Uterus (tissue), 2 donors: ENCODE results near the gene ARHGDIB.

ENCODE experiments used
- POLR2A ChIP-seq, 2 donors: fragments of 450-650 bp; IDR thresholded peaks; one replicate each; pipeline ENCODE4 v1.6.1; 2016; ENCODE audit warnings: antibody characterized with exemption in 2 of 2, mild to moderate bottlenecking in 1 of 2, moderate library complexity in 1 of 2
- TF ChIP-seq, protein P1 (sequence below), 4 experiments: fragments of 200-600 bp in 2 of 4; fragments of 450-650 bp in 2 of 4; sonication (generic) in 2 of 4; IDR thresholded peaks; one replicate each; pipeline ENCODE4 v1.5.1; 2016 to 2019; ENCODE audit warnings: antibody characterized with exemption in 4 of 4, mild to moderate bottlenecking in 2 of 4, moderate library complexity in 1 of 4

DNA sequence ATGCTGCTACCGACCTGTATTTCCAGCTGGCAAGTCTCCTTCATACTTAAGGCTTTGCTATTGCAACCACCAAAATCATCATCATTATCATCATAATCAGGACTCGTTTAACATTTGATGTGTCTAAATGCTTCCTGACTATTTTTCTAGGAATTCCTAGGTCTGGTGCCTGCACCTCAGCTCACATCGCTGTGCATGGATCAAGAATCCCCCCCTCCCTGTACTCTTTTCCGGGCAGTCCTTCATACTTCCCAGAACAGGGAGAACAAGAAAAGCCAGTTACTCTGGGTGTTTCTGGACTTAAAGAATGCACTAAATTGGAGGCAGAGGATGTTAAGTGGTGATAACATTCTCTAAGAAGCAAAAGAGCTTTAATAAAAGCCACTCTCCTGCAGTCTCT, 32.5 kb downstream of the ARHGDIB start:
- TF ChIP-seq, protein P1, sequence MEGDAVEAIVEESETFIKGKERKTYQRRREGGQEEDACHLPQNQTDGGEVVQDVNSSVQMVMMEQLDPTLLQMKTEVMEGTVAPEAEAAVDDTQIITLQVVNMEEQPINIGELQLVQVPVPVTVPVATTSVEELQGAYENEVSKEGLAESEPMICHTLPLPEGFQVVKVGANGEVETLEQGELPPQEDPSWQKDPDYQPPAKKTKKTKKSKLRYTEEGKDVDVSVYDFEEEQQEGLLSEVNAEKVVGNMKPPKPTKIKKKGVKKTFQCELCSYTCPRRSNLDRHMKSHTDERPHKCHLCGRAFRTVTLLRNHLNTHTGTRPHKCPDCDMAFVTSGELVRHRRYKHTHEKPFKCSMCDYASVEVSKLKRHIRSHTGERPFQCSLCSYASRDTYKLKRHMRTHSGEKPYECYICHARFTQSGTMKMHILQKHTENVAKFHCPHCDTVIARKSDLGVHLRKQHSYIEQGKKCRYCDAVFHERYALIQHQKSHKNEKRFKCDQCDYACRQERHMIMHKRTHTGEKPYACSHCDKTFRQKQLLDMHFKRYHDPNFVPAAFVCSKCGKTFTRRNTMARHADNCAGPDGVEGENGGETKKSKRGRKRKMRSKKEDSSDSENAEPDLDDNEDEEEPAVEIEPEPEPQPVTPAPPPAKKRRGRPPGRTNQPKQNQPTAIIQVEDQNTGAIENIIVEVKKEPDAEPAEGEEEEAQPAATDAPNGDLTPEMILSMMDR (IDR thresholded peaks at IDR 0.05), result no peak
- TF ChIP-seq POLR2A (IDR thresholded peaks at IDR 0.05), result no peak
